Neuronal stem cell (in vitro differentiated cells): ENCODE results near the gene HSD17B4.
"Not testable (repeated sequence)": the region's sequence is repeated elsewhere in the genome, so short reads cannot be mapped to it uniquely, and the experiment has no call there.

Experiments used
- DNase-seq: peaks from one replicate; pipeline ENCODE4 v3.0.0-alpha.2; 2013; ENCODE audit warnings: low spot score
- H2AFZ ChIP-seq: one replicate; pipeline ENCODE4 v1.6.1; 2013; ENCODE audit warnings: mild to moderate bottlenecking, low read length, inconsistent platforms
- H2AK5ac ChIP-seq: 2 replicates; pipeline ENCODE4 v1.6.1; 2013; ENCODE audit warnings: low read depth, mild to moderate bottlenecking, inconsistent platforms, low read length, moderate library complexity, mixed read lengths
- H2BK120ac ChIP-seq: 2 replicates; pipeline ENCODE4 v1.6.1; 2013; ENCODE audit warnings: low read depth, mild to moderate bottlenecking, inconsistent platforms, low read length, moderate library complexity, mixed read lengths
- H2BK12ac ChIP-seq: one replicate; pipeline ENCODE4 v1.6.1; 2013; ENCODE audit warnings: low read length, inconsistent platforms
- H2BK15ac ChIP-seq: 2 replicates; pipeline ENCODE4 v1.6.1; 2013; ENCODE audit warnings: mild to moderate bottlenecking, low read length, inconsistent platforms, mixed read lengths
- H2BK5ac ChIP-seq: one replicate; pipeline ENCODE4 v1.6.1; 2013; ENCODE audit warnings: inconsistent platforms, mild to moderate bottlenecking, low read length, moderate library complexity
- H3K14ac ChIP-seq: one replicate; pipeline ENCODE4 v1.6.1; 2013; ENCODE audit warnings: low read length, inconsistent platforms
- H3K18ac ChIP-seq: 2 replicates; pipeline ENCODE4 v1.6.1; 2013; ENCODE audit warnings: low read length, inconsistent platforms
- H3K23ac ChIP-seq: 2 replicates; pipeline ENCODE4 v1.6.1; 2013; ENCODE audit warnings: low read depth, mild to moderate bottlenecking, mixed read lengths, low read length, inconsistent platforms; ENCODE audit not compliant: poor library complexity
- H3K27ac ChIP-seq: replicated peaks from 3 replicates; pipeline ENCODE4 v1.5.1; 2013; ENCODE audit warnings: low read length, inconsistent platforms
- H3K27me3 ChIP-seq, 3 experiments: 2 replicates each; pipeline ENCODE4 v1.6.1; 2013; ENCODE audit warnings: low read length in 3 of 3, mild to moderate bottlenecking in 2 of 3, inconsistent platforms in 1 of 3, low read depth in 1 of 3, mixed read lengths in 1 of 3, moderate library complexity in 1 of 3; ENCODE audit not compliant: control insufficient read depth in 3 of 3, insufficient read depth in 3 of 3
- H3K36me3 ChIP-seq, 2 donors: replicated peaks in 1 of 2; 2 replicates each; pipeline ENCODE4 v1.6.1; 2013; ENCODE audit warnings: low read length in 2 of 2; ENCODE audit not compliant: control insufficient read depth in 2 of 2, insufficient read depth in 2 of 2
- H3K4ac ChIP-seq: 2 replicates; pipeline ENCODE4 v1.6.1; 2013; ENCODE audit warnings: inconsistent platforms, mild to moderate bottlenecking, low read length, moderate library complexity
- H3K4me1 ChIP-seq, 2 donors: 1 replicate in 1 of 2; 2 replicates in 1 of 2; pipeline ENCODE4 v1.6.1; 2013; ENCODE audit warnings: low read length in 2 of 2, low read depth in 1 of 2; ENCODE audit not compliant: control insufficient read depth in 2 of 2, insufficient read depth in 1 of 2
- H3K4me2 ChIP-seq: one replicate; pipeline ENCODE4 v1.6.1; 2013; ENCODE audit warnings: mild to moderate bottlenecking, low read length, inconsistent platforms; ENCODE audit not compliant: insufficient read depth, poor library complexity, severe bottlenecking
- H3K4me3 ChIP-seq, 2 donors: 2 replicates each; pipeline ENCODE4 v1.5.1; 2013; ENCODE audit warnings: low read length in 2 of 2, mild to moderate bottlenecking in 2 of 2, inconsistent platforms in 1 of 2, moderate library complexity in 1 of 2
- H3K79me1 ChIP-seq: one replicate; pipeline ENCODE4 v1.6.1; 2013; ENCODE audit warnings: low read depth, mild to moderate bottlenecking, inconsistent platforms, low read length, moderate library complexity
- H3K9ac ChIP-seq: one replicate; pipeline ENCODE4 v1.6.1; 2013; ENCODE audit warnings: mild to moderate bottlenecking, low read depth, low read length, inconsistent platforms; ENCODE audit not compliant: poor library complexity
- H3K9me3 ChIP-seq, 2 donors: replicated peaks in 1 of 2; 2 replicates each; pipeline versions ENCODE3 to v1.6.1; 2013; ENCODE audit warnings: low read length in 2 of 2, mild to moderate bottlenecking in 2 of 2, inconsistent platforms in 1 of 2, low read depth in 1 of 2, mixed read lengths in 1 of 2, moderate library complexity in 1 of 2; ENCODE audit not compliant: control insufficient read depth in 2 of 2, insufficient read depth in 1 of 2
- H4K8ac ChIP-seq: one replicate; pipeline ENCODE4 v1.6.1; 2013; ENCODE audit warnings: low read depth, mild to moderate bottlenecking, inconsistent platforms, low read length, moderate library complexity
- H4K91ac ChIP-seq: one replicate; pipeline ENCODE4 v1.6.1; 2013; ENCODE audit warnings: low read length, low read depth, mild to moderate bottlenecking, inconsistent platforms; ENCODE audit not compliant: poor library complexity
- WGBS, 2 donors: extraction: QIAGEN DNeasy Blood & Tissue Kit; methylation state at CpG; one replicate each; pipeline ENCODE4 v1.1.7; 2013; ENCODE audit warnings: missing lambda C conversion rate in 2 of 2, mixed read lengths in 1 of 2; ENCODE audit not compliant: insufficient read length in 2 of 2, insufficient replicate concordance in 1 of 2; ENCODE audit errors: extremely low coverage in 2 of 2; 5-methylcytosine and 5-hydroxymethylcytosine counted together

HSD17B4 gene

DNA sequence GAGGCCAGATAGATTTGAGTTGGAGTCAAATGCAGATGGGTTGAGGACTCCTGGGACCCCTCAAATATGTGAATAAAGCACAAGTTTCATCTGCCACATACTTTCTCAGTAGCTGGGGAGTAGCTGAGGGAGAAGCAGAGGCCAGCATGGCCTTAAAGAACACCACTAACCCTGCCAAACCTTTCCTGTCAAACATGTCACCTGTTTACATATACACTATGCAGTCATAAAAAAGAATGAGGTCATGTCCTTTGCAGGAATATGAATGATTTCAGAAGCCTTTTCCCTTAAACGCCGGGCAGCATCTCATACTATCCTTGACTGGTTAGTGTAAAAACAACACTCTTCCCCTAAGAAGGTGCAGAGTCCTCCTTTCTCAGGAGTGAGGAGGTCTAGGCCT lies 25.2 kb upstream of the HSD17B4 start:
- H3K27ac ChIP-seq: no peak overlapping the region
- no peak overlapping the region for H3K23ac ChIP-seq
- H3K4me3 ChIP-seq: no peak overlapping the region
- no peaks in the 10 kb centered on the region for H3K9me3 ChIP-seq
- H2AFZ ChIP-seq: no peak overlapping the region
- no peak overlapping the region for H3K18ac ChIP-seq
- H2BK120ac ChIP-seq: no peak overlapping the region
- no peak overlapping the region for H4K91ac ChIP-seq
- H3K14ac ChIP-seq: no peak overlapping the region
- WGBS, 2 donors: no CpG with 5 or more reads among the region's 2 CpGs
- H3K79me1 ChIP-seq: no peaks in the 10 kb centered on the region
- no peak overlapping the region for H2AK5ac ChIP-seq
- H2BK15ac ChIP-seq: no peak overlapping the region
- no peak for DNase-seq
- no peak overlapping the region for H2BK12ac ChIP-seq
- H3K36me3 ChIP-seq: no peaks in the 10 kb centered on the region
- peaks cover 0 to 9% (median 0%) of the 10 kb centered on the region in 3 experiments for H3K27me3 ChIP-seq
- no peak overlapping the region for H3K4ac ChIP-seq
- H3K4me2 ChIP-seq: no peak overlapping the region
- no peak overlapping the region for H4K8ac ChIP-seq
- H2BK5ac ChIP-seq: no peak overlapping the region
- no peak overlapping the region for H3K9ac ChIP-seq
- H3K4me1 ChIP-seq: no peaks in the 10 kb centered on the region

DNA sequence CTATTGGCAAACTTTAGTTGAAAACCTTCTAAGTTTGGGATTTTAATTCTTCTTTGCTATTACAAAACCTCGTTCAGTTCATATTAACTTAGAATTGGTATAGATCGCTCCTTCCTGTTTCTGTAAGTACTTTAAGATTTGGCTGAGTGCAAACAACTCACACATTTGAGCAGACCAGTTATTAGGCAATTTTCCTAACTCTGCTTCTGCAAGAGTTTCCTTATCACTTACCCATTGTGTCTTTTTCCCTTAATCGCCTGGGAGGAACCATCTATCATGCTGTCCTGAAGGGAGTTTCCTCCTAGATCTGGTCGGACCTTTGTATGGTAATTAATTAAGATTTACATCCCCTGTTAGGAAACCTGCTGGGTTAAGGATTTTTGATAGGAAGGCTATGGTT lies 24.7 kb upstream of the HSD17B4 start:
- H3K23ac ChIP-seq, H2BK12ac ChIP-seq: not testable (repeated sequence)
- no CpG with 5 or more reads among the region's 4 CpGs for WGBS, 2 donors

DNA sequence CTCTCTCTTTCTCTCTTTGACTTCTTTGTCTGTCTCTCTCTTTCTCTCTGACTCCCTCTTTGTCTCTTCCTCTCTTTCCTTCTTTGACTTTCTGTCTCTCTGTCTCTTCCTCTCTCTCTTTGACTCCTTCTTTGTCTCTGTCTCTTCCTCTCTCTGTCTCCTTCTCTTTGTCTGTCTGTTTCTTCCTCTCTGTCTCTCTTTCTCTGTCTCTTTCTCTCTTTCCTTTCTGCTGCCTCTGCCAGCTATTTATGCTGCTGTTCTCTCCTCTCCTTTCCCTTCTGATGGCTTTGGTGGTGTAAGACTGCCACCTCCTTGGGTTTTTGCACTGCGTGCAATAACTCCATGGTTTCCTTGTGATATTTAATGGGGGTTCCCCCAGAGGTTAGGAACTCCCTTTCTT lies 24.1 kb upstream of the HSD17B4 start:
- H2BK15ac ChIP-seq, H4K91ac ChIP-seq, H3K23ac ChIP-seq, H2AFZ ChIP-seq, H3K4me3 ChIP-seq, H3K4ac ChIP-seq, DNase-seq, H4K8ac ChIP-seq, H3K4me2 ChIP-seq, H3K27ac ChIP-seq, H2BK5ac ChIP-seq, H3K9me3 ChIP-seq, H3K4me1 ChIP-seq, H2BK120ac ChIP-seq, H3K79me1 ChIP-seq, H3K9ac ChIP-seq, H2BK12ac ChIP-seq, H2AK5ac ChIP-seq, H3K18ac ChIP-seq, H3K27me3 ChIP-seq, H3K14ac ChIP-seq, H3K36me3 ChIP-seq: not testable (repeated sequence)
- WGBS, 2 donors: no CpG with 5 or more reads among the region's 1 CpG

More for the DNA sequence above, 24.7 kb upstream of the HSD17B4 start:
- H3K4me3 ChIP-seq, H3K4me1 ChIP-seq, H4K8ac ChIP-seq, H4K91ac ChIP-seq, H2AK5ac ChIP-seq, DNase-seq, H3K36me3 ChIP-seq, H3K27ac ChIP-seq, H3K4ac ChIP-seq, H2BK5ac ChIP-seq, H3K4me2 ChIP-seq, H3K14ac ChIP-seq, H3K9ac ChIP-seq, H2AFZ ChIP-seq, H2BK15ac ChIP-seq, H3K18ac ChIP-seq, H3K27me3 ChIP-seq, H2BK120ac ChIP-seq, H3K79me1 ChIP-seq, H3K9me3 ChIP-seq: not testable (repeated sequence)

DNA sequence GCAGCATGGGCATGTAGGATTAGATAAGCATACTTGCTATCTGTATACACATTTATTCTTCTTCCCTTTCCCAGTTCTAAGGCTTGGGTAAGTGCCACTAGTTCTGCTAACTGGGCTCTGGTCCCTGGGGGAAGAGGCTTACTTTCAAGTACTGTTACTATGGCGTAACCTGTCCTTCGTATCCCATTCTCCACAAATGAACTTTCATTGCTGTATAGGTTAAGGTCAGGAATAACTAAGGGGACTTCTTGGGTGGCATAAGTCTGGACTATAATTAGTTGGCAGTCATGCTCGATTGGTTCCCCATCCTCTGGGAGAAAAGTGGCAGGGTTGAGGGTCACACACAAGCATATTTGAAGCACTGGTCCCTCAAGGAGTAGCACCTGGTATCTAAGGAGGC lies 23.7 kb upstream of the HSD17B4 start:
- not testable (repeated sequence) for H4K8ac ChIP-seq, H3K79me1 ChIP-seq, DNase-seq, H2AK5ac ChIP-seq, H4K91ac ChIP-seq, H3K27ac ChIP-seq, H3K4ac ChIP-seq, H3K4me3 ChIP-seq, H3K23ac ChIP-seq, H3K4me2 ChIP-seq, H3K36me3 ChIP-seq, H3K18ac ChIP-seq, H3K4me1 ChIP-seq, H3K27me3 ChIP-seq, H2BK5ac ChIP-seq, H2AFZ ChIP-seq, H3K9me3 ChIP-seq, H2BK12ac ChIP-seq, H3K14ac ChIP-seq, H3K9ac ChIP-seq, H2BK120ac ChIP-seq, H2BK15ac ChIP-seq
- no CpG with 5 or more reads among the region's 3 CpGs for WGBS, 2 donors
